Superior temporal gyrus (tissue), 1 donor: ENCODE results near the gene UNG.
"Not testable (repeated sequence)": the region's sequence is repeated elsewhere in the genome, so short reads cannot be mapped to it uniquely, and the experiment has no call there.

Experiments
- DNase-seq: peaks from one replicate; pipeline ENCODE4 v3.0.0-alpha.2; 2016; ENCODE audit errors: extremely low spot score

Gene UNG

GRCh38 chr12:109121346-109121880, 24.0 kb downstream of the UNG start:
- no peak for DNase-seq

DNA sequence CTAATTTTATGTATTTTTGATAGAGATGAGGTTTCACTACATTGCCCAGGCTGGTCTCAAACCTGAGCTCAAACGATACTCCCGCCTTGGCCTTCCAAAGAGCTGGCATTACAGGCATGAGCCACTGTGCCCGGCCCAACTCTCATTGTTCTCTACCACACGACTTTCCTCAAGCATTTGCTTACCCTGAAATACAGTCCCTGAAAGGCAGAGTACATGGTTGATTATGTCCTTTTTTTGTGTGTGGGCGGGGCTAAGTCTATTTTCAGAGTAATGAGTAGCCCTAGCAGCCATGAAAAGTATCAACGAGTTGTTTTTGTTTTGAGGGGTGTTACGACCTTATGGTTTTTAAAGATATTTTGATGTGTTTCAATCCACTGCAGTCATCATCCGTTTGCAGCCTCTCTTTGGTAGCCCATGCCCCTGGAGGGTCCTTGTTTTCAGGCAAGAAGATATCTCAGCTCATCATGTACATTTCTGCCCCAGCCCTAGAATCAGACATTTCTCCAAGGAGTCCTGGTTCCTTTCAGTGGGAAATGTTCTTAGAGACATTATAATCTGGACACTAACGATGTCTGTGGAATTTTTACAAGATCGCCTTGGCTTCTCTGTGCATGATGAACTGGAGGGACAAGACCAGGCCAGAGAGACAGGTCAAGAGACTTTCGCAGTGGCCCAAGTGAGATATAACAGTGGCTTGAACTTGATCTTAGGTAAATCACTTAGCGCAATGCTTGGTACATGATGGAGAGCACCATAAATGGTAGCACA, 27.7 kb downstream of the UNG start:
- no peak for DNase-seq

GRCh38 chr12:109125791-109126190, 28.4 kb downstream of the UNG start:
- no peak for DNase-seq

DNA sequence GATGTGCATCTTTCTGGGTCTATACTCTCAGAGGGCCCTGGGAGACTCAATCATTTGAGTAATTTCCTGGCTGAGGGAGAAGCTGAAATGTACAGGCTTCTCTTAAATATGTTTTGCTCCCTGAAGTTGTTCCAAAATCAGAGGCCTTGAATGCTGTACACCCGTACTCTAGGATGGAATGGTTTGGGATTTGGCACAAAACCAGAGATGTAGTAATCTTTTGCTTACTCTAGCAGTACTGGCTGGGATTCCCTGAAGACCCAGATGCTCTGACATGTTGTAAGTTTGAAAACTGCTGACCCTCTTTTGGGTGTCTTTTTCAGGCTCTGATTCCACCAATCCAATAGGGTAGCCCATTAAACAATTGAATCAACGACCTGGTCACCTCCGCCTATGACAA, 29.4 kb downstream of the UNG start:
- no peak for DNase-seq

GRCh38 chr12:109127533-109128242, 30.3 kb downstream of the UNG start:
- no peak for DNase-seq

- no peak for DNase-seq
Measured at GRCh38 chr12:109130297-109131153, 33.1 kb downstream of the UNG start.

DNA sequence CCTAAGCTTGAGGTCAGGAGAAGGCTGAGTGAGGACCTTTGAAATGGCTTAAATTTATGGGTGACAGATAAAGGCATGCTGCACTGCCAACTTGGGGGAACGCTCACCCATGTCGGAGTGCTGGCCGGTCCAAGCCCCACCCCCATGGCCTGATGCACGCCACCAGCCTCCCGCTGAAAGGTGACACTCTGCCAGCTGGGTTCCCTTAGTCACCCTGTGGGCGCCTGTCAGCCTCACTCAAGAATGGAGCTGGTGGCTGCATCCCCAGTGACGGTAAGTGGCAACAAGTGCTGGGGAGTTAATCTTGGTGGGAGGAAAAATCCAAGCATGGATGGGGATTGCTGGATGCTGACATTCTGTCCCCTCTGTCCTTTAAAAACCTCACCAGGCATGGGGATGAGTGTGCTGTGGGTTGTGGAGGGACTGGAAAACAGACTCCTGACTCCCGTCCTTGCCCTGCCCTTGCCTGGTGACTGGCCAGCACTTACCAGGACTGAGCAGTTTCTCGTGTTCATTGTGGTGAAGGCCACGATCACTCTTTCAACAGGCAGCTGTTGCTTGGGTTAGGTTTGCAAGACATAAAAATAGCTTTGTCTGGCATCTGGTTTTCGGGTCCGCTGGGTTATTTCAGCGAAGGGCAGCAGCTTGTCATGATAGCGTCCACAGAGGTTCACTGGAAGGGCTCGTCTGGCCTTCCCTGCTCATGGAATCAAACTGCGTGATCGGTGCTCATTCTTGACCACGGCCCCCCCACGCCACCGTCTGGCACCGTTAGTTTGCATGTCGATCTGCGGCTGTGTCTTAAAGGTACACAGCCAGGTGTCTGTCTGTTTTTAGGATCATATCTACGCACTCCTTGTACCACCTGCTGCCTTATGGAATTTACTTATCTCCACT, 34.0 kb downstream of the UNG start:
- DNase-seq: no peak

- DNase-seq: no peak
Measured at GRCh38 chr12:109134186-109134917, 37.0 kb downstream of the UNG start.

- DNase-seq: no peak
Measured at GRCh38 chr12:109137055-109137454, 39.7 kb downstream of the UNG start.

DNA sequence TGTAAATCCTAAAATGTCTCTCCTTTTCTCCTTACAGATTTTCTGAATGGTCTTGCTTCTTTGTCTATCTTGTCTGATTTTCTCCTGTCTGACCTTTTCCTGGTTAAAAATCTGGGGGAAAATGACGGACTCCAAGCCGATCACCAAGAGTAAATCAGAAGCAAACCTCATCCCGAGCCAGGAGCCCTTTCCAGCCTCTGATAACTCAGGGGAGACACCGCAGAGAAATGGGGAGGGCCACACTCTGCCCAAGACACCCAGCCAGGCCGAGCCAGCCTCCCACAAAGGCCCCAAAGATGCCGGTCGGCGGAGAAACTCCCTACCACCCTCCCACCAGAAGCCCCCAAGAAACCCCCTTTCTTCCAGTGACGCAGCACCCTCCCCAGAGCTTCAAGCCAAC, 42.0 kb downstream of the UNG start:
- no peak for DNase-seq

GRCh38 chr12:109139791-109140190, 42.4 kb downstream of the UNG start:
- no peak for DNase-seq

DNA sequence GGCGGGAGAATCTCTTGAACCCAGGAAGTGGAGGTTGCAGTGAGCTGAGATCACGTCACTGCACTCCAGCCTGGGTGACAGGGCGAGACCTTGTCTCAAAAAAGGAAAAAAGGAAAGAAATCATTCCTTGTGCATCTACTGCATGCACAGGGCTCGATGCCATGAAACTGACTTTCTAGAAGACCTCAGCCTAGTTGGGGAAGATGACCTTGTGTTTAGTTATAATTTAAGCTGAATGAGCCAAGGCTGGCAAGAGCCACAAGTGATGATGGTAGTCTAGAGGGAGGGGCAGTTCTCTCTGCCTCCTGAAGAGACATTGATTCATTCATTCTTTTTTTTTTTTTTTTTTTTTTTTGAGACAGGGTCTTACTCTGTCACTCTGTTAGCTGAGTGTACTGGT, 43.2 kb downstream of the UNG start:
- DNase-seq: no peak

DNA sequence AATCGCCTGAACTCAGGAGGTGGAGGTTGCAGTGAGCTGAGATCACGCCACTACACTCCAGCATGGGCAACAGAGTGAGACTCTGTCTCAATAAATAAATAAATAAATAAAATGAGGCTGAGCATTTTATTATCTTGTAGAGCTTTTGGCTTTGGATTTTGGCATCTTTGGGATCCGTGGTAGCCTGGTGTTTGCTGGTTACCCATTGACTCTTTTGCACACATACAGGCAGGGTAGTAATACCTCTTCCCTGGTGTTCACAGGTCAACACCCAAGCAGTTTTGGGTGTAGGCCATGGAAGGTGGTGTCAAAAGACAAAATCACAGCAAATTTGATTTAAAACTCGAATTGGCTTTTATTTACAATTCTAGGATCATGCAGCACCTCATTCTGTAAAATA, 46.8 kb downstream of the UNG start:
- no peak for DNase-seq

- DNase-seq: not testable (repeated sequence)
Measured at GRCh38 chr12:109147126-109147525, 49.7 kb downstream of the UNG start.

DNA sequence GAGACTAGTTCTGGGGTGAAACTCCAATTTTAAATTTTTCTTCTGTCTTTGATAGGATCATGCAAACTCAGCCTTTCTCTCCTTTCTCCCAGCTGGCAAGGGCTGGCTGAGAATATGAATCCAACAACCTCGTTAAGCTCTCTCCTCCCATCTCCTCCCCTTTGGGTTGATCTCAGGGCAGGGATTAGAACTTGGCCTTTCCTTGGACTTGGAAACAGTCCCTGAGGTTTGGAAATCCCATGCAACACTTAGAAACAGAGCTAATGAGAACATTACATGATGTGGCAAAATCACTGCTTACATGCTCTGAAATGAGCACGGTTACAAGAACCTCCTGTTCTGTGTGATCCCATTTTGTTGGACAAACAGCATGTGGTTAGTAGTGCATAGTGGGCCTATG, 50.6 kb downstream of the UNG start:
- DNase-seq: no peak

DNA sequence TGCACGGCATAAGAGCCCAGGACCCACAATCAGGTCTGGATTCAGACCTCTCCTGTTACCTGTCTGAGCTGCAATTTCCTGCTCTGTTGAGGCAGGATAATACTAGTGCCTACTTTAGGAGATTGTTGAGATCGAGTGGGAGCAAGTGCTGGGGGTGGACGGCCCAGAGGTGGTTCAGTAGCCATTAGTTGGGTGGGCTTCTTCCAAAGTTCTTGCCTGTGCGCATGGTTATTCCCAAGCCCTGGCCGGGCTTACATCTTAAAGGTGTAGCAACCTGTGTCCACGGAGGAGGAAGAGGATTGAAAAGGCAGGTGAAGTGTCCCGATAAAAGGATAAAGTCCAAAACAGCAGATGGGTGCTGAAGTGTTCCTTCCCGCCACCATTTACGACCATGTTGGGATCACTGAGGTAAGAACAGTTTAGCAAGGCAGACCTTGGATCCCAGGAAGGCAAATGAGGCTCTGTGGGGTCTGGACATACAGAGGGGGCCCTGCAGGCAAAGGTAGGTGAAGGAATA, 52.8 kb downstream of the UNG start:
- no peak for DNase-seq

DNA sequence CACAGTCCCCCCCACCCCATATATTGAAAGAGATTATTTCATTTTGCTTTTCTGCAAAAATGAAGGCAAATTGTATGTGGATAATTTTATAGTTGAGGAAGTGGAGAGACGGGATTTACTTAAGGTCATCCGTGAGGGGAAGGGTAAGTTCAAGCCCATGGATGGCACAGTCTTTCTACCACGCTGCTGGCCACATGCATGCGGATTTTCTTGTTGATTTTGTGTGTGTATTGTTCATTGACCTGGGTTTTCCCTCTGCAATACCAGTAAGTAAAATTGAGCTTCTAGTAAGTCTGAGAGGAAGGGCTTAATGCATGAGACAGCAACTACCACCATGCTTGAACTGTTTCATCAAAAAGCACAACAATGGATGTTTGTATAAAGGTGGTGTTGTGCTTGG, 54.1 kb downstream of the UNG start:
- no peak for DNase-seq

GRCh38 chr12:109153821-109154441, 56.5 kb downstream of the UNG start:
- DNase-seq: no peak
